Bronchial epithelial cell (primary cell): Measurements from ENCODE around the gene CNP. TPM values are rescaled to one million over a fixed set of nuclear protein-coding genes. Genes with fewer than 3 reads are reported as not detected.

ENCODE experiments used
- DNase-seq: peaks from one replicate; pipeline ENCODE4 v3.0.0-alpha.2; 2010; ENCODE audit warnings: low read depth
- FAIRE-seq: peaks from 2 replicates; lab custom pipeline; 2011; peaks lifted over from hg19 to GRCh38; lab: Jason Lieb, UNC
- H3K27me3 ChIP-seq: 2 replicates; pipeline ENCODE4 v1.5.1; 2011; ENCODE audit warnings: low read length; ENCODE audit not compliant: control insufficient read depth, insufficient read depth
- H3K36me3 ChIP-seq: 2 replicates; pipeline ENCODE4 v1.5.1; 2011; ENCODE audit warnings: low read length; ENCODE audit not compliant: control insufficient read depth, insufficient read depth
- H3K4me3 ChIP-seq: 2 replicates; pipeline ENCODE4 v1.5.1; 2011; ENCODE audit warnings: mild to moderate bottlenecking, low read depth, low read length, control low read depth
- CTCF ChIP-seq: IDR thresholded peaks from 2 replicates; pipeline ENCODE4 v1.5.1; 2011; ENCODE audit warnings: mild to moderate bottlenecking, moderate library complexity, low read length, control low read depth, inconsistent platforms; ENCODE audit not compliant: insufficient read depth, severe bottlenecking
- total RNA-seq: library from RNA; depleted of rRNA; stranded (reverse); fragments of >200 nt; gene quantifications from 2 replicates; pipeline ENCODE4 v1.2.1, GENCODE V29; 2014

The CNP gene
- 16.3 and 32.4 TPM in 2 replicates for total RNA-seq

- TF ChIP-seq CTCF: no peak
- peak within 1 kb of the TSS; percentile 76 for H3K4me3 ChIP-seq
- FAIRE-seq: no peak
- no peaks in the 10 kb centered on the region for H3K27me3 ChIP-seq
- peaks cover 1% of the 10 kb centered on the region for H3K36me3 ChIP-seq
- DNase-seq: peak; percentile 56
Observed at GRCh38 chr17:41966463-41967140, at the start of gene CNP. Gene CNP, plus strand, starts transcription at chr17:41966795. Its CDS starts 90 bp downstream, at chr17:41966885.

- Histone ChIP-seq H3K4me3 (peak overlapping the region; percentile 79), H3K36me3 (peaks cover 14% of the 10 kb centered on the region), H3K27me3 (no peaks in the 10 kb centered on the region)
- no peak for FAIRE-seq
- DNase-seq: peak; percentile 27
- no peak for TF ChIP-seq CTCF
Observed at GRCh38 chr17:41917192-41917591, 49.4 kb upstream of the CNP start.

DNA sequence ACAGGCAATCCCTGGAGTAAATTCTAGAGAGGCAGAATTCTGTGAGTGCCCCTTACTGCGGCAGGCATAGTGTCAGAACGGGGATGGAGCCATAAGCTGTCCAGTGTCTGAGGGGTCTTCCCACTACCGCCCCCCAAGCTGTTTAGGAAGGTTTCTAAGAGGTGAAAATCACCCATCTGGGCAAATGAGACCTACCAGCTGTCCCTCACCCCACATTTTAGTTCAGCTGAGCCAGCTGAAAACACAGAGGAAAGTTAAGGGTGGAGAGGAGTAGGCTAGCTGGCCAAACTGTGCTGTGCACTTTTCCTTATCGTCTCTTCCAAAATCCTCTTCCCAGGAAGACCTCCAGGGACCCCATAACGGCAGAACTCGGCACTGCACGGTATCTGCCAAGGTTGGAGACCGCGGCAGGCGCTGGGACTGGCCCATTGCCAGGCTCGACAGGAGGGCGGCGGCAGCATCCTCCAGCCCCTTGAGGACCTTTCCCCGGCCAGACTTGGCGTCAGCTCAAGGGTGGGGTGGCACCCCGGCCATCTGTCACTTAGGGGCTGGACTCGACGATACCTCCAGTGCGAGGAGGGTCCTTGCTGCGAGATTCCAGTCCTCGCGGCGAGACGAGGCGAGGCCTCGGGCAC, 48.8 kb upstream of the CNP start:
- TF ChIP-seq CTCF: no peak

GRCh38 chr17:41918314-41919164, 48.1 kb upstream of the CNP start, which contains the start of gene ACLY:
Gene ACLY, minus strand, starts transcription at chr17:41918951. Its CDS starts 5,078 bp downstream, at chr17:41913873.
- Histone ChIP-seq H3K27me3 (no peaks in the 10 kb centered on the region), H3K4me3 (peak within 1 kb of the TSS; percentile 79), H3K36me3 (peaks cover 5% of the 10 kb centered on the region)
- DNase-seq (peak; percentile 88), FAIRE-seq (no peak)
- TF ChIP-seq CTCF: no peak

More for the DNA sequence above, 48.8 kb upstream of the CNP start:
- FAIRE-seq: no peak
- H3K4me3 ChIP-seq: peak overlapping the region; percentile 79
- DNase-seq: no peak
- peaks cover 9% of the 10 kb centered on the region for H3K36me3 ChIP-seq
- H3K27me3 ChIP-seq: no peaks in the 10 kb centered on the region

DNA sequence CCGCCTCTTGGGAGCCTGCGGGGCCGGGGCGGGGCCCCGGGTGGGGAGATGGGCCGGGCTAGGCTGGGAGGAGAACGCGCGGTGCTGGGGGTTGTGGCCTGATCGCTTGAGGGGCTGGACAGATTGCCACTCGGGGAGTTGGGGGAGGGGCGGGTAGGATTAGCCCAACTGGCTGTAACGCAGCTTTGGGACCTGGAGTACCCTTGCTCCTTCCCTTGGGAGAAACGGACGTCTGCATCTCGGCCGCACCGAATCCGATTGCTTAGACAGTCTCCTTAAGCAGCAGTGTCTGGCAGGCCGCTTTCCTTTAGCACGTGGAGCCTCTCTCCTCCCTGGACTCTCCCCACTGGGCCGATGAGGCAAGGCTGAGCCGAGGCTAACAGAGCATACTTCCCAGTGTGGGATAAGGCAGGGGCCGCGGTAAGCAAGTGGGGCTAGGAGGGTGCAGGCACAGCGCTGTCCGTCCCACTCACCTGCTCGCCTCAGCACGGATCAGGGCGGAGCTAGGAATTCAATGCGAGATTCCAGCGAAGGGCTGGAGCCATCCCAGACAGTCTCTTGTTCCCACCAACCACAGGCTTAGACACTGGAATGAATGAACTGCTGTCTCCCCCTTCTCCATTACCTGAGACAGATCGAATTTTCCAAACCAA, 47.3 kb upstream of the CNP start:
- no peak for TF ChIP-seq CTCF
- no peak for FAIRE-seq
- H3K4me3 ChIP-seq: peak overlapping the region; percentile 79
- H3K27me3 ChIP-seq: no peaks in the 10 kb centered on the region
- peak; percentile 60 for DNase-seq
- H3K36me3 ChIP-seq: no peaks in the 10 kb centered on the region
